Measurements from ENCODE around the gene TOMM70. TPM values are rescaled to one million over a fixed set of nuclear protein-coding genes. Genes with fewer than 3 reads are reported as not detected.

The TOMM70 gene
- total and polyA plus RNA-seq, 2 of the 4 experiments (the other 2 are of a cell fraction), result 24.6 to 35.1 TPM

- Histone ChIP-seq H3K27ac (ENCODE audit: insufficient read depth, low read length) (no peak overlapping the region), H2BK20ac (ENCODE audit: low read depth, low read length) (no peak overlapping the region), H3K4me3 (ENCODE audit: insufficient read depth, low read depth, low read length) (no peak overlapping the region), H3K14ac (replicated peaks; ENCODE audit: low read depth, low read length) (no peak overlapping the region), H2AFZ (replicated peaks; ENCODE audit: low read length, poor library complexity) (no peak overlapping the region), H4K20me1 (ENCODE audit: insufficient read depth, low read length) (no peaks in the 10 kb centered on the region), H3K4ac (ENCODE audit: low read depth, low read length) (no peak overlapping the region), H3K27me3 (ENCODE audit: control insufficient read depth, insufficient read depth, low read length) (no peaks in the 10 kb centered on the region), H4K5ac (ENCODE audit: low read depth, low read length) (no peak overlapping the region), H2BK5ac (ENCODE audit: low read depth, low read length, poor library complexity, severe bottlenecking) (no peak overlapping the region), H3K9me1 (ENCODE audit: insufficient read depth, low read length) (no peaks in the 10 kb centered on the region; the same call in 1 of the 2 replicates), H4K8ac (ENCODE audit: low read depth in 2 of 2, low read length in 2 of 2) (no peak overlapping the region), H3K36me3 (ENCODE audit: control insufficient read depth, insufficient read depth, low read length) (peaks cover 1% of the 10 kb centered on the region; the same call in 1 of the 2 replicates), H2BK15ac (ENCODE audit: low read depth, low read length) (no peak overlapping the region), H2AK9ac (replicated peaks; ENCODE audit: low read depth, low read length, poor library complexity) (no peak overlapping the region), H3K4me1 (ENCODE audit: control insufficient read depth, insufficient read depth, low read length) (no peaks in the 10 kb centered on the region), H2AK5ac (ENCODE audit: low read depth, low read length) (no peak overlapping the region), H3K18ac (ENCODE audit: low read depth, low read length) (no peak overlapping the region), H3K23ac (ENCODE audit: low read depth, low read length) (no peak overlapping the region), H3K9me3 (ENCODE audit: control insufficient read depth, insufficient read depth, low read length) (0 out of 2 replicates have a peak, but pooled peaks cover 3% of the 10 kb centered on the region), H3K4me2 (ENCODE audit: low read depth, low read length) (no peak overlapping the region), H3K79me1 (ENCODE audit: low read depth in 1 of 2, low read length in 2 of 2) (peaks cover 10 to 11% of the 10 kb centered on the region in 2 experiments), H3K56ac (ENCODE audit: extremely low read depth, insufficient read depth, low read length) (no peak overlapping the region), H2BK120ac (ENCODE audit: low read depth, low read length) (no peak overlapping the region), H4K91ac (ENCODE audit: insufficient read depth, low read depth, low read length) (no peak overlapping the region), H3K9ac (ENCODE audit: low read depth, low read length) (no peak overlapping the region)
- DNase-seq (no peak), ATAC-seq (ENCODE audit: low read depth) (no peak)
- no TSS peak for BruUV-seq (replicated peaks)
- no CpG with 5 or more reads among the region's 4 CpGs for WGBS, 2 experiments (ENCODE audit: extremely low coverage in 2 of 2, insufficient read length in 1 of 2)
- TF ChIP-seq RCOR1 (IDR thresholded peaks at IDR 0.05; ENCODE audit: insufficient replicate concordance, low read length) (no peak), MAZ (IDR thresholded peaks at IDR 0.05; ENCODE audit: borderline replicate concordance, low read depth, low read length) (no peak), CHD1 (IDR thresholded peaks at IDR 0.05; ENCODE audit: low read depth, low read length) (no peak), NFE2L2 (IDR thresholded peaks at IDR 0.05; ENCODE audit: low read depth, low read length) (no peak), USF2 (IDR thresholded peaks at IDR 0.05; ENCODE audit: low read depth, low read length) (no peak), CEBPB (IDR thresholded peaks at IDR 0.05; ENCODE audit: low read depth, low read length) (no peak), SMC3 (IDR thresholded peaks at IDR 0.05; ENCODE audit: low read depth, low read length) (no peak), BHLHE40 (IDR thresholded peaks at IDR 0.05; ENCODE audit: low read depth, low read length) (no peak)
- intact Hi-C loops (cut with micrococcal nuclease), result no loop called here
- in situ Hi-C loops (cut with MboI; ENCODE audit: low sequenced_read_pairs), result no loop called here
- dilution Hi-C loops (cut with HindIII; ENCODE audit: low sequenced_read_pairs, unreplicated experiment), result no loop called here
- ChIA-PET CTCF (no interaction called here), POLR2A (ENCODE audit: unreplicated experiment) (no interaction called here)
Observed at GRCh38 chr3:100412912-100413590, 12.2 kb upstream of the TOMM70 start.

Data from IMR-90 (cell line).